Esophagus squamous epithelium (tissue), 5 donors: Measurements from ENCODE around the gene RPS19BP1. TPM values are rescaled to one million over a fixed set of nuclear protein-coding genes. Genes with fewer than 3 reads are reported as not detected.

Experiments
- DNase-seq: peaks from one replicate; lab custom pipeline; 2025; lab: John Stamatoyannopoulos, UW
- H3K27ac ChIP-seq, 4 donors: fragments of 200-600 bp; sonication (generic); one replicate each; pipeline ENCODE4 v1.5.1; 2016 to 2019; ENCODE audit warnings: mild to moderate bottlenecking in 1 of 4
- H3K27me3 ChIP-seq, 4 donors: fragments of 200-600 bp; sonication (generic); 1 replicate in 3 of 4; 2 replicates in 1 of 4; pipeline versions ENCODE4 v1.5.1 to v1.6.0; 2017 to 2021; ENCODE audit warnings: antibody characterized with exemption in 1 of 4
- H3K36me3 ChIP-seq, 3 donors: fragments of 200-600 bp; sonication (generic); one replicate each; pipeline ENCODE4 v1.5.1; 2016 to 2019
- H3K4me1 ChIP-seq, 3 donors: fragments of 200-600 bp; sonication (generic); one replicate each; pipeline ENCODE4 v1.5.1; 2017 to 2019
- H3K4me3 ChIP-seq, 4 donors: fragments of 200-600 bp; sonication (generic); 1 replicate in 3 of 4; 2 replicates in 1 of 4; pipeline ENCODE4 v1.5.1; 2016 to 2019; ENCODE audit warnings: mild to moderate bottlenecking in 2 of 4, moderate library complexity in 1 of 4
- H3K9me3 ChIP-seq, 3 donors: fragments of 200-600 bp; sonication (generic); one replicate each; pipeline ENCODE4 v1.5.1; 2016 to 2019
- CTCF ChIP-seq, 6 experiments: fragments of 450-650 bp in 4 of 6; fragments of 200-600 bp in 2 of 6; sonication (generic) in 2 of 6; IDR thresholded peaks; one replicate each; pipeline ENCODE4 v1.5.1; 2016 to 2019; ENCODE audit warnings: antibody characterized with exemption in 6 of 6, mild to moderate bottlenecking in 4 of 6, moderate library complexity in 4 of 6
- POLR2A ChIP-seq, 4 donors: fragments of 450-650 bp; IDR thresholded peaks; one replicate each; pipeline ENCODE4 v1.6.1; 2017; ENCODE audit warnings: antibody characterized with exemption in 4 of 4, mild to moderate bottlenecking in 4 of 4, moderate library complexity in 3 of 4
- WGBS, 2 donors: methylation state at CpG; one replicate each; pipeline ENCODE4 v1.1.5; 2018; 5-methylcytosine and 5-hydroxymethylcytosine counted together
- intact Hi-C: fragments of 100-400 bp; cut with DNase I; formaldehyde crosslinking; loops from one replicate; pipeline ENCODE4 v1.15.0; 2022
- total RNA-seq, 4 donors: library from RNA; depleted of rRNA; stranded (reverse); fragments of >200 nt; gene quantifications; one replicate each; pipeline ENCODE4 v1.1.0, GENCODE V29; 2016
- donor health status: DM: yes; HTN: yes; CAD: no.

RPS19BP1 gene
- total RNA-seq, 4 donors from 2014 or later = 70.9 to 109 (median 88.1) TPM

- Histone ChIP-seq H3K4me3 (no peak overlapping the region), H3K36me3 (peaks cover 0 to 16% (median 0%) of the 10 kb centered on the region in 3 donors), H3K27ac (peak overlapping the region in 3 of 4 donors; percentile 0 to 55 (median 4)), H3K27me3 (no peaks in the 10 kb centered on the region), H3K9me3 (no peaks in the 10 kb centered on the region), H3K4me1 (peaks cover 26 to 53% (median 32%) of the 10 kb centered on the region in 3 donors)
- intact Hi-C loops = no loop called here
- 73 to 88% methylated on average over 8 to 10 of the region's 12 CpGs for WGBS, 2 donors
- DNase-seq = no peak
- no peak for TF ChIP-seq POLR2A (IDR thresholded peaks at IDR 0.05)
- no peak for TF ChIP-seq CTCF (IDR thresholded peaks at IDR 0.05)
Observed at GRCh38 chr22:39534092-39534506, 1.6 kb upstream of the RPS19BP1 start.

DNA sequence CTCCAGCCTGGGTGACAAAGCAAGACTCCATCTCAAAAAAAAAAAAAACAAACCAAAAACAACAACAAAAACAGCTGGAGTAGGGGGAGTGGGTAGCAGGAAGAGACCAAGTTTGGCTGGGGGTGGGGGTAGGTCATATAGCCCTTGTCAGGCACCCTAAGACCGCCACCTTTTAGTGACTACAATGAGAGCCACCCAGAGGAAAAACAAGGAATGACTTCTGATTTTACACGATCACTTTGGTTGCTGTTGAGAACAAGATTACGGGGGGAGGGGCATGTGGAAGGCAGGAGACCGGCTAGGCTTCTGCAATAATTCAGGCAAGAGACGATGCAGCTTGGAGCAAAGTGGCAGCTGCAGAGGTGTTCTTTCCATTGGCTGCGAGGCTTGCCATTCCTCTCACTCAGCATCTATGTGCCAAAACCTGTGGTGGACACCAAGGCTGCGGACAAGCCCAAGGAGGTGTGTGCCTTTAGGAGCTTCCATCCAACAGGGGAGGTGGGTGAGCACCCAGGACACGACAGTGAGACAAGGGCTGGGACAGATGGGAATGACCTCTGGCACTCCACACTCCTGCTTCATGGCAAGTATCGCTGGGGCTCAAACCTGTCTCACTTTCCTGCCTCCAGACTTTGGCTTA is 1.7 kb downstream of the RPS19BP1 start:
- Histone ChIP-seq H3K27me3 (no peaks in the 10 kb centered on the region), H3K36me3 (peaks cover 0 to 30% (median 0%) of the 10 kb centered on the region in 3 donors), H3K4me1 (peaks cover 44 to 83% (median 55%) of the 10 kb centered on the region in 3 donors), H3K4me3 (no peak overlapping the region), H3K9me3 (no peaks in the 10 kb centered on the region), H3K27ac (peak overlapping the region in 1 of 4 donors; percentile 98)
- intact Hi-C loops = no loop called here
- no peak for DNase-seq
- 32 to 39% methylated on average over 8 to 9 of the region's 9 CpGs for WGBS, 2 donors
- TF ChIP-seq POLR2A (IDR thresholded peaks at IDR 0.05) (no peak), CTCF (IDR thresholded peaks at IDR 0.05) (peak in 1 of 6 experiments; percentile 41)

GRCh38 chr22:39530116-39530515 is 2.4 kb downstream of the RPS19BP1 start:
- 57 to 69% methylated on average over 6 of the region's 6 CpGs for WGBS, 2 donors
- Histone ChIP-seq H3K36me3 (peaks cover 0 to 35% (median 1%) of the 10 kb centered on the region in 3 donors), H3K4me1 (peaks cover 44 to 88% (median 55%) of the 10 kb centered on the region in 3 donors), H3K4me3 (peak overlapping the region in 1 of 4 donors; percentile 15), H3K9me3 (no peaks in the 10 kb centered on the region), H3K27ac (no peak overlapping the region), H3K27me3 (no peaks in the 10 kb centered on the region)
- TF ChIP-seq POLR2A (IDR thresholded peaks at IDR 0.05) = no peak
- no peak for TF ChIP-seq CTCF (IDR thresholded peaks at IDR 0.05)
- intact Hi-C loops = no loop called here
- no peak for DNase-seq

- DNase-seq = no peak
- WGBS, 2 donors = 45 to 53% methylated on average over 2 to 8 of the region's 17 CpGs
- no peaks in the 10 kb centered on the region for H3K9me3 ChIP-seq
- H3K4me1 ChIP-seq = peaks cover 49 to 88% (median 53%) of the 10 kb centered on the region in 3 donors
- TF ChIP-seq CTCF (IDR thresholded peaks at IDR 0.05) = no peak
- no peak for TF ChIP-seq POLR2A (IDR thresholded peaks at IDR 0.05)
- H3K27ac ChIP-seq = peak overlapping the region; percentile 48 to 70 (median 64)
- H3K36me3 ChIP-seq = peaks cover 0 to 42% (median 4%) of the 10 kb centered on the region in 3 donors
- no peaks in the 10 kb centered on the region for H3K27me3 ChIP-seq
- H3K4me3 ChIP-seq = peak overlapping the region in 3 of 4 donors; percentile 14 to 50 (median 15)
- intact Hi-C loops = no loop called here
Observed at GRCh38 chr22:39529487-39529851, 3.1 kb downstream of the RPS19BP1 start.

- no peaks in the 10 kb centered on the region for H3K27me3 ChIP-seq
- H3K9me3 ChIP-seq = no peaks in the 10 kb centered on the region
- H3K27ac ChIP-seq = peak overlapping the region; percentile 48 to 70 (median 64)
- peaks cover 49 to 88% (median 55%) of the 10 kb centered on the region in 3 donors for H3K4me1 ChIP-seq
- H3K4me3 ChIP-seq = peak overlapping the region in 3 of 4 donors; percentile 14 to 50 (median 15)
- DNase-seq = peak; percentile 60
- H3K36me3 ChIP-seq = peaks cover 0 to 48% (median 10%) of the 10 kb centered on the region in 3 donors
- intact Hi-C loops = no loop called here
- TF ChIP-seq CTCF (IDR thresholded peaks at IDR 0.05) = peak; percentile 96 to 99 (median 98)
- TF ChIP-seq POLR2A (IDR thresholded peaks at IDR 0.05) = peak in 1 of 4 donors; percentile 55
- 0 to 26% methylated on average over 5 to 11 of the region's 32 CpGs for WGBS, 2 donors
Observed at GRCh38 chr22:39528681-39529486, 3.7 kb downstream of the RPS19BP1 start.
